NCI-H2029 treated with DMSO at 0.1 percent for 48 hours (cell line): ENCODE measurements around the gene FTSJ1.
"Not testable (repeated sequence)": the region's sequence is repeated elsewhere in the genome, so short reads cannot be mapped to it uniquely, and the experiment has no call there.

Source experiments
- DNase-seq: peaks from one replicate; lab custom pipeline; 2025; lab: John Stamatoyannopoulos, UW

The FTSJ1 gene

DNA sequence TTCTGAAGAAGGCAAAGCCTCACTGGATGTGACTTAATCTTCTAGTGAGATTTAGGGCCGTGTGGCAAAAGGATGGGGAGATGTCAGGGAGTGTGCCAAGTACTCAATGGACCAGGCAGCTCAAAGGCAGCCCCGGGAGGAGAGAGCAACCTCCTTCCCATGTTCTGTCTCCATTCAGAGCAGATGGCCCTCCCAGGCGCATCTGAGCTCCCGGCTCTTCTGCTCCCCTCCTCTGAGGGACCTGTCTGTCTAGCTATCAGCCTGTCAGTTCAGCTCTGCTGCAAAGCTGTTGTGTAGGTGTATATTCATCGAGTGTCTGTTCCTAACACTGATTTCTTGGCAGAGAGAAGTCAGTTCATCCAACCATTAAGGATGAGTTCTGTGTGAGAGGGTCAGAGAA, 21.9 kb downstream of the FTSJ1 start:
- DNase-seq = no peak

DNA sequence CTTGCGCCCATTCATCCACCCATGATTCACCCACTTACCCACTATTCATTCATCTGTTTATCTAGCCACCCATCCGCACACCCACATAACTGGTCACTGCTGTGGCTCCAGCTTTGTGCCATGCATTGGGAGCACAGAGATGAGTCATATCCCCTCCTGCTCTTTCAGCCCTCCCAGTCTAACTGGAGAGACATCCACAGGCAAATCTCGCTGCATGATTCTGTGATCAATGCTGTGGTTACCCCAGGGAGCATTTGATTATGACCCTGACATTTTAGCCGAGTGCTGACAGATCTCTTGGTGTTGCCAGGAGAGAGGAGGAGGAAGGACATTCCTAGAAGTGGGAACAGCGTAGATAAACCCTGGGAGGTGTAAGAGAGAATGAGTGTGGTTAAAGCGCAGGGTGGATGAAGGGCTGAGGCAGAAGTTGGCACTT, 22.4 kb downstream of the FTSJ1 start:
- DNase-seq = no peak

DNA sequence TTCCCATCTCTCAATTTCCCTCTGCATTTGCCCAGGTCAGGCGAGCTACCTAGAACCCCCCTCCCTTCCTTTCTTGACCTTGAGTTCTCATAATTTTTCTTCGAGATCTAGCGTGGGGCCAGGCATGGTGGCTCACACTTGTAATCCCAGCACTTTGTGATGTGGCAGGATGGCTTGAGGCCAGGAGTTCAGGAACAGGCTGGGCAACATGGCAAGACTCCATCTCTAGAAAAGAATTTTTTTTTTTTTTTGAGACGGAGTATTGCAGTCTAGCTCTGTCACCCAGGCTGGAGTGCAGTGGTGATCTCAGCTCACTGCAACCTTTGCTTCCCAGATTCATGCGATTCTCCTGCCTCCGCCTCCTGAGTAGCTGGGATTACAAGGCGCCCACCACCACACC, 28.3 kb downstream of the FTSJ1 start:
- DNase-seq = no peak

DNA sequence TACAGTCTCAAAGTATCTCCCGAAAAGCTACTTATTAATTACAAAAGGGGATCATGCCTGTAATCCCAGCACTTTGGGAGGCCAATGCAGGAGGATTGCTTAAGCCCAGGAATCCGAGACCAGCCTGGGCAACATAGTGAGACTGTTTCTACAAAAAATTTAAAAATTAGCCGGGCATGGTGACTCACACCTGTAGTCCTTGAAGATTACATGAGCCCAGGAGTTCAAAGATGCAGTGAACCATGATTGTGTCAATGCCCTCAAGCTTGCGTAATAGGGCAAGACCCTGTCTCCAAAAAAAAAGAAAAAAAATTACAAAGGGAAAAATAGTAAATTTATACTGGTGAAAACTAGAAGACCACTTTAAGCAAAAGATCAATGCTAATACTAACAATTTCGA, 29.5 kb downstream of the FTSJ1 start:
- no peak for DNase-seq

DNA sequence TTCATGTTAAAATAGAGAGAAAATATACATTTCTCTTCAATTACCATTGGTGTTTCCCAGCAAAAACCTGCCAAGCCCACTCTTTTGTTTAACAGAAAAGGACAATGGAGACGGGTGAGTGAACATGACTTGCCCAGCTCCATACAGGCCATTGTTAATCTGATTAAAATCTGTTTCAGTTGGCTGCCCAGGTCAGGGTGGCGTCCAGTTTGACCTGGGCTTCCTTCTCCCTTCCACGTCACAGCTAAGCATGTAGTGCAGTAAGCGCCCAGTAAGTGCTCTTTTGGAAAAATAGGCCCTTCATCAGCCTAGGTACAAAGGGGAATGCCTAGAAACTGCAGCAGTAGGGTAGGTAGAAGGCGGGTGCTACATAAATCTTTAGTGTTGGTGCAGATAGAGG, 31.2 kb downstream of the FTSJ1 start:
- no peak for DNase-seq

DNA sequence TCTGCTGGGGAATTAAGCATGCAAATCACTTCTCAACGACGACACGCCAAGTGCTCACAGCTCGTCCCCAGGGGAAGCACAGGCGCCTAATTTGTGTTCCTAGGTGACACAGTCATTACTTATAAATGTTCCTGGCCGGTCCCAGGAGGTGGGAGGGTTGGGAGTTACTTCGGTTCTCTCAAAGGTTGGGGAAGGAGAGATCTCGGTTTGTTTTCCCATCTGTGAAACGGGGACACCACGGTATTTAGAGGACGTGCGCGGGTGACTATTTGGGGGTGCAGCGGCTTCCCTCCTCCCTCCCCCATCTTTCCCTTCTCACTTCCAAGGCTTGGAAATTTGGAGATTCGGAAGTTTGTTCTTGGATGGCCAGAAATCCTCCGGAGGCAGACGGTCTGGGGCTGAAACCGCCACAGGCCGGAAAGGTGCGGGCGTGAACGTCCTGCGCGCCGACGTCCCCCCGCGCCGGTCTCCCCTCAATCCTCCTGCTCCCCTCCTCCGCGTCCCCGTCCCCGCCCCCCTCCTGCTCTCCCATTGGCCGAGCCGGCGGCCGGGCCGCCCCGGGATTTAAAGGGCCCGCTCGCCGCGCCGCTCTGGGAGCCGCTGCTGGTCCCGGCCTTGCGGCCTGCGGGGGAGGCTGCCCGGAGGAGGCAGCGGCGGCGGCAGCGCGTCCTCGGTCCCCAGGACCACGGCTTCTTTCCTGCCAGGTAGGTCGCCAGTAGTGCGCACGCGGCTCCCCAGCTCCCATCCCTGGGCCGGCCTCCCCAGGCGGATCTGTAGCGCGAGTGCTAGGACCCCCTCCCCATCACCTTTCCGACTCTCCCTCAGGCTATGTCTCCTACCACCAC, 32.6 kb downstream of the FTSJ1 start, which contains the start of gene PORCN:
Gene PORCN (plus strand): TSS at position 593 of the 845 bp plus-strand sequence. CDS start 829 bp downstream, outside the sequence.
- no peak for DNase-seq

DNA sequence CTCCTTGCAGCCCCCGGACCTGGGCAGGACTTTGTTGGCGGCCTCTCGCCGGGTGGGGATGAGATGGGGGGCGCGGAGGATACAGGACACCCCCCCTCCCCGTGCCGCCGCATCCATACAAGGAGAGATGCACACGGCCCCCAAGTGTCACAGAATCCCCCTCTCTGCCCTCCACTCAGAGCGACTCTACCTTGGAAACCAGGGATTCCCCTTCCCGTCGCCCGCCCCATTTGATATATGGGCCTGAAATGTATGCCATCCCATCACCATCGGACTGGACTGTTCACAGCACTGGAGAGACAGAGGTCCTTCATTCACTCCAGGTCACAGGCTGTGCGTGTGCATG, 33.2 kb downstream of the FTSJ1 start:
- DNase-seq = no peak

DNA sequence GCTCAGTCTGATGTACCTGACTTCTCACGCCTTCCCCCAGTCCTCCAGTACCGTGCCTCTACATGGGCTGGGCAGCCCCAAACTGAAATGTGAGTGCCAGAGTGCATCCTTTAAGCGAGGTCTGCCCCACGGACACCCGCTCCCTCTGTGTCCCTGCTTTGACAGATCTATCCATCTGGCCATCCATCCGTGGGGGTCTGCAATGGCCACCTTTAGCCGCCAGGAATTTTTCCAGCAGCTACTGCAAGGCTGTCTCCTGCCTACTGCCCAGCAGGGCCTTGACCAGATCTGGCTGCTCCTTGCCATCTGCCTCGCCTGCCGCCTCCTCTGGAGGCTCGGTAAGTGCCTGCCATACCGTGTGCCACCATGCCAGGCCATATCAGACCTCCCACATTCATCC, 33.6 kb downstream of the FTSJ1 start:
- DNase-seq = no peak

DNA sequence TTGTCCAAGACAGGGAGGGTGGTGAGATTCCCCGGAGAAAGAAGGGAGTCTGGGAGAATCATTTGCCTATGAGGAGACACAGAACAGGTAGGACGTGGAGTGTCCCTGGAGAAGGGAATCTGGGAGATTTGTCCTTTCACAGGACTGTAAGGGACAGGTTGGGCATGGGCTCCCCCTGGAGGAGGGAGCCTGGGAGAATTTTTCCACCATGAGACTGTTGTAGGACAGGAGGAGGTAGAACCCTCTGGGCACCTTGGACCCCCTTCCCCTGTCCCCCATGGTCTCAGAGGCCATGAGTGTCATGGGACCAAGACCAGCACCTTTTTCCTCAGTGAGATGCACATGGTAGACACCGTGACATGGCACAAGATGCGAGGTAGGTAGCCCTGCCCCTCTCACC, 35.6 kb downstream of the FTSJ1 start:
- DNase-seq = no peak

DNA sequence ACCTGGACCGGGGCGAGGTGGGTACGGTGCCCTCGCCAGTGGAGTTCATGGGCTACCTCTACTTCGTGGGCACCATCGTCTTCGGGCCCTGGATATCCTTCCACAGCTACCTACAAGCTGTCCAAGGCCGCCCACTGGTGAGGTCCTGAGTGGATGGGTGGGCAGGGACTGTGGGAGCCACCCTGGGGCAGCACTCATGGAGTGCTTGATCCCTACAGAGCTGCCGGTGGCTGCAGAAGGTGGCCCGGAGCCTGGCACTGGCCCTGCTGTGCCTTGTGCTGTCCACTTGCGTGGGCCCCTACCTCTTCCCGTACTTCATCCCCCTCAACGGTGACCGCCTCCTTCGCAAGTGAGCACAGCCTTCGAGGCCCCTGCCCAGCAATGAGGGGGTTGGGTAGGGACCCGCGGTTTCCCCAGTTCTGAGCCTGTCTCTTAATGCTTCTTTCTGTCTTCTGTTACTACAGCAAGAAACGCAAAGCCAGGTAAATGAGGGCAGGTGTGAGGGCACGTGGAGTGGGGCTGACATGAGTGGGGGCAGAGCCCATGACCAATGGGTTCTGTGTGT, 36.5 kb downstream of the FTSJ1 start:
- no peak for DNase-seq

DNA sequence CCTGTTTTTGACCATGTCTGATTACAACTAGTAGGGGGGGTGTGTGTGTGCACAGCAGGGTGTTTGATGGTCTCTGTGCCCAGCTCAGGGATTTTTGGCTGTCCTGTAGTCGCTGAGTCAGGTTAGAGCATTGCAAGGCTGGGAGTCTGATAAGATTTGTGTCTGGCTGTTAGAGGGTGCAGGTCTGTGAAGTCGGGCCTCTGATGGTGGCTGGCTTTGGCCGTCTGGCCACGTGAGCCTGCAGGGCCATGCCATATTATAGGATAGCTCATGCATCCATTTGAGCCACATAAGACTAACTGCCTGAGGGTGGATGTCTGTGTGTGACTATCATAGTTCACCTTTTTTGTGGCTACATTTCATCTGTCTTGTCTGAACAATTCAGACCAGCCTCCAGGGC, 37.7 kb downstream of the FTSJ1 start:
- no peak for DNase-seq

DNA sequence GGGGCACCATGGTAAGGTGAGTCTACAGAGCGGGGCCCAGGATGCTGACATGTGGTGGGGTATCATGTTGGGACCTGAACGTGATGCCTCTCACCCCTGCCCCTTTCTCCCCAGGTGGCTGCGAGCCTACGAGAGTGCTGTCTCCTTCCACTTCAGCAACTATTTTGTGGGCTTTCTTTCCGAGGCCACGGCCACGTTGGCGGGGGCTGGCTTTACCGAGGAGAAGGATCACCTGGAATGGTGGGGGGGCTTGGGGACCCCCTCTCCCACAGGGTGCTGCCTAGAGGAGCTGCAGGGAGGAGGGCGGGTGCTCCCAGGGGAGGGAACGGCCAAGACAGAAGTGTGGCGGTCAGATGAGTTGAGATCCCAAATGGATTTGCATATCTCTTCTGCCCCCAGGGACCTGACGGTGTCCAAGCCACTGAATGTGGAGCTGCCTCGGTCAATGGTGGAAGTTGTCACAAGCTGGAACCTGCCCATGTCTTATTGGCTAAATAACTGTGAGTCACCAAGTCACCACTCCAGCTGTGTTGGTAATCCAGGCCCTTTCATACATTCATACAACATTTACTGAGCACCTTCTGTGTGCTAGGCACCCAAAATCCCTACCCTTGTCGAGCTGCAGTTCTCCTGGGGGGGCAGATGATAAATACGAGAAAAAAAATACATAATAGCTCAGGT, 38.3 kb downstream of the FTSJ1 start:
- no peak for DNase-seq

DNA sequence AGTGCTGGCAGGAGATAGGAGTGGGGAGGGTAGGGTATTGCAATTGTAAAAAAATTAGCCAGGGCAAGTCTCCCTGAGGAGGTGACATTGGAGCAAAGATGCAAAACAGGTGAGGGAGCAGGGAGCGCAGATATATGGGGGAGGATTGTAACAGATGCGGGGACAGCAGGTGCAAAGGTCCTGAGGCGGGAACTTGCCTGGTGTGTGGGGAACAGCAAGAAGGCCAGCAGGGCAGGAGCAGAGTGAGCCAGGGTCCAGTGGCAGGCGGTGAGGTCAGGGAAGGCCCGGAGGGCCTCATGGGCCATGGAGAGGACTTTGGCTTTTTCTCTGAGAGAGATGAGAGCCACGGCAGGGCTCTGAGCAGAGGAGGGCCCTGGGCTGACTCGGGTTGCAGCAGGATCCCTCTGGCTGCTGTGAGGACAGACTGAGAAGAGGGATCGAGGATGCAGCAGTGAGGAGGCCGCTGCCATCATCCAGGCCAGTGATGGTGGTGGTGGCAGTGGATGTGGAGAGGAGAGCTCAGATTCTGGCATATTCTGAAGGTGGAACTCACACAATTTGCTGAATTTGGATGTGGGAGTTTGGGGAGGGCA, 39.0 kb downstream of the FTSJ1 start:
- no peak for DNase-seq

DNA sequence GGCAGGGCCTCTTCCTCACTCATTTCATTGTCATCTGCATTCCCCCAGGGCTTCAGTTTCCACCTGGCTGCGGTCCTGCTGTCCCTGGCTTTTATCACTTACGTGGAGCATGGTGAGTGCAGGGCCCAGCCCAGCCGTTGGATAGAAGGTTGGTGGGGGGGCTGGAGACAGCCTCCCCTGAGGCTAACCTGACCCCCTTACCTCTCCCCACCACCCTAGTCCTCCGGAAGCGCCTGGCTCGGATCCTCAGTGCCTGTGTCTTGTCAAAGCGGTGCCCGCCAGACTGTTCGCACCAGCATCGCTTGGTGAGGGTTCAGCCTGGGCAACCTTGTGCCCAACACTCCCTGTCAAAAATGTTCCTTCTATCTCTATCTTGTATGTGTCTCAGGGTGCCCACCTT, 39.8 kb downstream of the FTSJ1 start:
- DNase-seq = no peak

DNA sequence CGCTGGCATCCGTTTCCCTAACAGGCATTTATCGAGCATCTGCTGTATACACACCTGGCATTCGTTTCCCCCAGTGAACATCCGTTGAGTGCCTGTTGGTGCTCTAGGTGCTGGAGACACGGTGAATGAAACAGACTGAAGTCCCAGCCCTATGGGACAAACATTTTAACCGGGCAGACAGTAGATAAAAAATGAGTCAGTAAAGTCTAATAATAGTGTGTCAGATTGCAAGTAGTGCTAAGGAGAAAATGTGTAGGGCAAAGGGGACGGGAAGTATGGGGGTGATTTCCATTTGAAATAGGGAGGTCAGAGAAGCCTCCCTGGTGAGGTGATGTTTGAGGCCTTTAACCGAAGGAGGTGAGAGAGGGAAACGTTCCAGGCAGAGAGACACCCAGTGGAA, 40.3 kb downstream of the FTSJ1 start:
- no peak for DNase-seq

DNA sequence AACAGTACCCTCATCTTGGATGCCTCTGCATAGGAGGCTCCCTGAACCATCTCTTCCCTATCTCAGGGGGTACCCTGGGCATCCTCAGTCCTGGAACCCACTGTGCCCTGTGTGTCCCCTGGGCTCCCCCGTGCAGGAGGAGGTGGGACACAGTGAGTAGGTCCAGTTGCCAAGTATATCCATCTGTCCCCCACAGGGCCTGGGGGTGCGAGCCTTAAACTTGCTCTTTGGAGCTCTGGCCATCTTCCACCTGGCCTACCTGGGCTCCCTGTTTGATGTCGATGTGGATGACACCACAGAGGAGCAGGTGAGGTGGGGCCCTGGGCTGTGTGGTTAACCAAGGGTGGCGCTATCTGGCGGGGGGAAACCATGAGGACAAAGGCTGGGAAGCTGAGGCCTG, 41.0 kb downstream of the FTSJ1 start:
- no peak for DNase-seq

DNA sequence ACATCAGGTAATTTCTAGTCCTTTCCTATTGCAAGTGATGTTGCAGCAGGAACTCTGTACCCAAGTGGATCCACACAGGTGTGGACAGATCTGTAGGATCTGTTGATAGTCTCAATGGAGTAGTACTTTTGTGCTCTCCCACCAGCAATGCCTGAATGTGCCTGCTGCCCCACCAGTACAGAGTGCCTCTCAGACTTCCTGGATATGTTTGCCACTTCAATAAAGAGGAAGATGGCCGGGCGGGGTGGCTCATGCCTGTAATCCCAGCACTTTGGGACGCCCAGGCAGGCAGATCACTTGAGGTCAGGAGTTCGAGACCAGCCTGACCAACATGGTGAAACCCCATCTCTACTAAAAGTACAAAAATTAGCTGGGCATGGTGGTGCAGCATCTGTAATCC, 43.5 kb downstream of the FTSJ1 start:
- not testable (repeated sequence) for DNase-seq

DNA sequence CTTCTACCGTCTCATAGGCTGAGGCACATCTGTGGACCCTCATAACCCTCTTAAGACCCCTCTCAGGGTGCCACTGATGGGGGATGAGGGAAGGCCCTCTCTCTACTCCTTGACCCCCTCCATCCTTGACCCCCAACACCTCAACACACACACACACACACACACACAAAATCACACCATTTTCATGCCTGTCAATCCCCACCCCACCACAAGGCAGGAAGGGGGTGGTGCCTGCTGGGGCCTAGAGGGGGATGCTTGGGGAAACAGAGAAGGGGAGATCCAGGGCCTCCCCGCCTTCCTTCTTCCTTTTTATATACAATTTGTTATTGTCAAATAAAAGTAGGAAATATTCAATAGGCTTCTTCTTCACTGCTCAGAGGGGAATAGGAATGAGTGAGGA, 44.5 kb downstream of the FTSJ1 start:
- DNase-seq = no peak

DNA sequence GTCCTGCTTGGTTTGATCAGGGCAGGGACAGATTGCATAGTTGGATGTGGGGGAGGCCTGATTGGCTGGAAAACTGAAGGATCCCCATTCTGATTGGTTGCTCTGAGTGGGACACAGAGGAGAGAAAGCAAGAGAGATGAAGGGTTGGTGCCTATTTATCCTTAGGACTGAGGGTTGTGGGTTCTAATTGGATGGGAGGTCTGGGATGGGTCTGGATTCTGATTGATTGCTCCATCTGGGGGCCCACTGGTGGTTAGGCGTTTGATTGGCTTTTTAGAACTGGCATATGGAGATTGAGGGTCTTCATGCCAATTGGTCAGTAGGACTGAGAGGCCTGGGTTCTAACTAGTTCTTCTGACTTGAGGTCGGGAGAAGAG, 45.0 kb downstream of the FTSJ1 start:
- no peak for DNase-seq

DNA sequence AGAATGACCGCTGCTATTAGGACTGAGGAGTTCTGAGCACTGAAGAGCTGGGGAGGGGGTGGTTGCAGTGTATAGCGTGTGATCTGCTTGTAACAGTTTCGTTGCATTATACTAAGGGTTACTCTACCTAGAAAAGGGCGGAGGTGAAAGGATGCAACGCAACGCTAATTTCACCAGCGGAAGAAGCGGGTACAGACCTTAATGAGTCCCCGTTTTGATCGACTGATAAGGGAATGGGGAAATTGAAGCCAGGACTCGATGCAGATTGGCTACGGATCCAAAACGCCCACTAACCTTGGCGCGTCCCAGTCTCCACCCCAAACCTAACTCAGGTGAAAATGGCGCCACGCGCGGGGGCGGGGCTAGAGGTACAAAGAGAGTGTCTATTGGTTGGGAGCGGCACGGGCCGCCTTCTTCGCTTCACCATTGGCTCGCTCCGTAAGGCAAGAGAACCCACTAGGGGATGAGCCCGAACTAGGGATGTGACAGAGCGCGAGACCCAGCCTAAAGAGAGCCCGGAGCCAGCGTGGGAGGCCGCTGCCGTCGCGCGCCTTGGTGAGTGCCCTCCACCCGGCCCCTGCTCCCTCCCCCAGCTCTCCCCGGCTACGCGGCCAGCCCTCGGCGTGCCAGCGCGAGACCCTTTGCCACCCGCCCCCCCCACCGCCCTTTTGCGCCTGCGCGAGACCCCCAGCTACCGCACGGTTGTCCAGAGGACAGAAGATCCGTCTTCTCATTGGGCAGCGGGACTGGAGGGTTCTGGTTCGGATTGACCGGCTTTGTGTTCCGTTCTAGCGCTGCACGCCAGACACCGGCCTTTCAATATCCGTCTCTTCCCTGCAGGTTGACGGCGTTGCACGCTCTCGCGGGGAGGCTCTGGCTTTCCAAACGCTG, 45.6 kb downstream of the FTSJ1 start, which contains the start of gene EBP:
Gene EBP (plus strand): TSS at position 456 of the 891 bp plus-strand sequence. CDS start 1,964 bp downstream, outside the sequence.
- peak; percentile 73 for DNase-seq

DNA sequence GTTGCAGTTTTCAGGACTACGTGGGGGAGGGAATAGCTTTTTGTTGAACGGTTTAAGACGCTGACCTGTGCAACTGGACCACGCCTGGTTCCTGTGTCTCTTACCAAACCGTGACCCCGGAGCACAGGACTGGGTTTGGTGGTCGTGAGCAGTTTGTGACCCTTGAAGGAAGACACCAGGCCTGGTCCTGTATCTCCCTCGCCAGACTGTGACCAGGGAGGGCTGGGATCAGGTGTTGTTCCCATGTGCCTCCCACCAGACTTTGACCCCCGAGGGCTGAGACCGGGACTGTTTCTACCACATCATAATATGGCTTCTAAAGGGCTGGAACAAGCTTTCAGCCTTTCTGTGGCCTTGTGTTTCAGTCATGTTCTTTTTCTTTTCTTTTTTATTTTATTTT, 46.3 kb downstream of the FTSJ1 start:
- no peak for DNase-seq

DNA sequence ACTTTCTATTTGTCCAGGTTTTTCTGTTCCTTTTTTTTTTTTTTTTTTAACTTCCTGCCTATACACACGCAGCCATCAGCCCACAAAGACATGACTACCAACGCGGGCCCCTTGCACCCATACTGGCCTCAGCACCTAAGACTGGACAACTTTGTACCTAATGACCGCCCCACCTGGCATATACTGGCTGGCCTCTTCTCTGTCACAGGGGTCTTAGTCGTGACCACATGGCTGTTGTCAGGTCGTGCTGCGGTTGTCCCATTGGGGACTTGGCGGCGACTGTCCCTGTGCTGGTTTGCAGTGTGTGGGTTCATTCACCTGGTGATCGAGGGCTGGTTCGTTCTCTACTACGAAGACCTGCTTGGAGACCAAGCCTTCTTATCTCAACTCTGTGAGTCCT, 47.7 kb downstream of the FTSJ1 start:
- DNase-seq = no peak
